KMS-11 (cell line): ENCODE data around the gene PSMD4.
A peak's percentile ranks its signal among the peaks of the same experiment; 100 is the strongest.

Source experiments
- H2AFZ ChIP-seq: fragments of 200-600 bp; sonication (generic); 2 replicates; pipeline ENCODE4 v1.6.1; 2016; ENCODE audit warnings: antibody characterized with exemption, mixed run types, low read depth
- H3K27ac ChIP-seq: fragments of 200-600 bp; sonication (generic); 2 replicates; pipeline ENCODE4 v1.6.1; 2016; ENCODE audit warnings: mild to moderate bottlenecking, mixed run types
- H3K27me3 ChIP-seq: fragments of 200-600 bp; sonication (generic); 2 replicates; pipeline ENCODE4 v1.6.1; 2017; ENCODE audit warnings: mild to moderate bottlenecking, low read depth, mixed run types, moderate library complexity; ENCODE audit not compliant: insufficient read depth
- H3K36me3 ChIP-seq: fragments of 200-600 bp; sonication (generic); 2 replicates; pipeline ENCODE4 v1.6.1; 2017; ENCODE audit warnings: mild to moderate bottlenecking, mixed run types; ENCODE audit not compliant: insufficient read depth
- H3K4me1 ChIP-seq: fragments of 200-600 bp; sonication (generic); 2 replicates; pipeline ENCODE4 v1.6.1; 2016; ENCODE audit warnings: mild to moderate bottlenecking, low read depth, mixed run types; ENCODE audit not compliant: poor library complexity, severe bottlenecking
- H3K4me2 ChIP-seq: fragments of 200-600 bp; sonication (generic); 2 replicates; pipeline ENCODE4 v1.7.0; 2016; ENCODE audit warnings: mild to moderate bottlenecking, mixed run types
- H3K4me3 ChIP-seq: fragments of 200-600 bp; sonication (generic); IDR thresholded peaks from 2 replicates; pipeline ENCODE4 v1.6.1; 2017; ENCODE audit warnings: low read depth, low read length, mixed read lengths; ENCODE audit not compliant: insufficient read depth
- H3K79me2 ChIP-seq: fragments of 200-600 bp; sonication (generic); 2 replicates; pipeline ENCODE4 v1.6.1; 2016; ENCODE audit warnings: low read depth, mixed run types; ENCODE audit not compliant: insufficient read depth
- H3K9ac ChIP-seq: fragments of 200-600 bp; sonication (generic); 2 replicates; pipeline ENCODE4 v1.6.1; 2016; ENCODE audit warnings: mild to moderate bottlenecking, mixed run types
- H4K20me1 ChIP-seq: fragments of 200-600 bp; sonication (generic); 2 replicates; pipeline ENCODE4 v1.6.1; 2016; ENCODE audit warnings: mild to moderate bottlenecking, mixed run types; ENCODE audit not compliant: insufficient read depth
- TF ChIP-seq, protein P1 (sequence below): fragments of 200-600 bp; sonication (generic); conservative IDR thresholded peaks from 2 replicates; pipeline ENCODE4 v1.6.1; 2017; ENCODE audit warnings: low read depth, mild to moderate bottlenecking, antibody characterized with exemption, low read length, moderate library complexity, mixed read lengths

Gene PSMD4

DNA sequence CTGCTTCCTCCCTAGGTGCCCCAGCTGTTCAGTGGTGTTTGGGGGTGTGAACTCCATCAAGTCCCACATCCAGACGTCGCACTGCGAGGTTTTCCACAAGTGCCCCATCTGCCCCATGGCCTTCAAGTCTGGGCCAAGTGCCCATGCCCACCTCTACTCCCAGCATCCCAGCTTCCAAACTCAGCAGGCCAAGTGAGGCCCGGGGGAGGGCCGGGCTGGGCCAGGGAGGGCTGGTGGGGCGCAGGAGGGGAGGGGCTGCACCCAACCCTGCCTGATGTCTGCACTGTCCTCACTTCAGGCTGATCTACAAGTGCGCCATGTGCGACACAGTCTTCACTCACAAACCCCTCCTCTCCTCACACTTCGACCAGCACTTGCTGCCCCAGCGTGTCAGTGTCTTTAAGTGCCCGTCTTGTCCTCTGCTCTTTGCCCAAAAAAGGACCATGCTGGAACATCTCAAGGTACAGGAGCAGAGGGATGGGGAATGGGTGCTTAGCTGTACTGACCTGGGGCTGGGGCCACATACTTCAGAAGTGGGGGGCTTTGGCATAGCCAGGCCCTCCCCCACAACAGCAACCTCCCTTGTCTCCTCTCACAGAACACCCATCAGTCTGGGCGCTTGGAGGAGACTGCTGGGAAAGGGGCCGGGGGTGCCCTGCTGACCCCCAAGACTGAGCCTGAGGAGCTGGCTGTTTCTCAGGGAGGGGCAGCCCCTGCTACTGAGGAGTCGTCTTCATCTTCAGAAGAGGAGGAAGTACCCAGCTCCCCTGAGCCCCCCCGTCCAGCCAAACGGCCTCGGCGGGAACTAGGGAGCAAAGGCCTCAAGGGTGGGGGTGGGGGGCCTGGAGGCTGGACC is 34.8 kb downstream of the PSMD4 start:
- TF ChIP-seq, protein P1, sequence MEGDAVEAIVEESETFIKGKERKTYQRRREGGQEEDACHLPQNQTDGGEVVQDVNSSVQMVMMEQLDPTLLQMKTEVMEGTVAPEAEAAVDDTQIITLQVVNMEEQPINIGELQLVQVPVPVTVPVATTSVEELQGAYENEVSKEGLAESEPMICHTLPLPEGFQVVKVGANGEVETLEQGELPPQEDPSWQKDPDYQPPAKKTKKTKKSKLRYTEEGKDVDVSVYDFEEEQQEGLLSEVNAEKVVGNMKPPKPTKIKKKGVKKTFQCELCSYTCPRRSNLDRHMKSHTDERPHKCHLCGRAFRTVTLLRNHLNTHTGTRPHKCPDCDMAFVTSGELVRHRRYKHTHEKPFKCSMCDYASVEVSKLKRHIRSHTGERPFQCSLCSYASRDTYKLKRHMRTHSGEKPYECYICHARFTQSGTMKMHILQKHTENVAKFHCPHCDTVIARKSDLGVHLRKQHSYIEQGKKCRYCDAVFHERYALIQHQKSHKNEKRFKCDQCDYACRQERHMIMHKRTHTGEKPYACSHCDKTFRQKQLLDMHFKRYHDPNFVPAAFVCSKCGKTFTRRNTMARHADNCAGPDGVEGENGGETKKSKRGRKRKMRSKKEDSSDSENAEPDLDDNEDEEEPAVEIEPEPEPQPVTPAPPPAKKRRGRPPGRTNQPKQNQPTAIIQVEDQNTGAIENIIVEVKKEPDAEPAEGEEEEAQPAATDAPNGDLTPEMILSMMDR = no peak
- H4K20me1 ChIP-seq = no peaks in the 10 kb centered on the region
- no peaks in the 10 kb centered on the region for H3K27me3 ChIP-seq
- H2AFZ ChIP-seq = no peak overlapping the region
- H3K4me2 ChIP-seq = no peak overlapping the region
- H3K4me3 ChIP-seq = no peak overlapping the region
- H3K9ac ChIP-seq = no peak overlapping the region
- peaks cover 6% of the 10 kb centered on the region; the same call in 1 of the 2 replicates for H3K36me3 ChIP-seq
- no peaks in the 10 kb centered on the region for H3K4me1 ChIP-seq
- no peak overlapping the region for H3K27ac ChIP-seq
- H3K79me2 ChIP-seq = peaks cover 3% of the 10 kb centered on the region; the same call in 1 of the 2 replicates

DNA sequence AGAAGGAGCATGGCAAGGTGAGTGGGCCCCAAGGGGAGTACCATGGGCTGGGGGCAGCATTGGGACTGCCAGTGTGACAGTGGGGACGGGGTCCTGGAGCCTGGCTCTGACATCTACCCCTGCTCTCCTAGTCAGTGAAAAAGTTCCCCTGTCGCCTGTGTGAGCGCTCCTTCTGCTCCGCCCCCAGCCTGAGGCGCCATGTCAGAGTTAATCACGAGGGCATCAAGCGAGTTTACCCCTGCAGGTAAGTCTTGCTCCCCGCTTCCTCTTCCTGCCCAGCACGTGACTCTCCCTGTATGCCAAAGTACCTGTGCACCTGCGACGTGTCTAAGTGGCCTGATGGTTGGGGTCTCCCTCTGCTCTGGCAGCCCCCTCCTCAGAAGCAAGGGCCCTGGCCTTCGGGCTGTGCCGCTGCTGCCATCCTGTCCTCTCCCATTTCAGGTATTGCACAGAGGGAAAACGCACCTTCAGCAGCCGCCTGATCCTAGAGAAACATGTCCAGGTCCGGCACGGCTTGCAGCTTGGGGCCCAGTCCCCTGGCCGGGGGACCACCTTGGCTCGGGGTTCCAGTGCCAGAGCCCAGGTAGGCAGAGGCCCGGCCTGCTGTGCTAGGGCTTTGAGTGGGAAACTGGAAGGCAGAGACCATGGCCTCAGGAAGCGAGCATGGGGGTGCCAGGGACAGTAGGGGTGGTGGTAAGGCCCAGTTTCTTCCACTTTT is 35.6 kb downstream of the PSMD4 start:
- Histone ChIP-seq H2AFZ (no peak overlapping the region), H3K4me1 (no peaks in the 10 kb centered on the region), H3K79me2 (no peaks in the 10 kb centered on the region; the same call in 1 of the 2 replicates), H3K36me3 (peaks cover 7% of the 10 kb centered on the region; the same call in 1 of the 2 replicates), H3K9ac (no peak overlapping the region), H3K4me3 (no peak overlapping the region), H3K4me2 (no peak overlapping the region), H3K27me3 (no peaks in the 10 kb centered on the region), H4K20me1 (no peaks in the 10 kb centered on the region), H3K27ac (no peak overlapping the region)
- TF ChIP-seq, protein P1 = no peak

DNA sequence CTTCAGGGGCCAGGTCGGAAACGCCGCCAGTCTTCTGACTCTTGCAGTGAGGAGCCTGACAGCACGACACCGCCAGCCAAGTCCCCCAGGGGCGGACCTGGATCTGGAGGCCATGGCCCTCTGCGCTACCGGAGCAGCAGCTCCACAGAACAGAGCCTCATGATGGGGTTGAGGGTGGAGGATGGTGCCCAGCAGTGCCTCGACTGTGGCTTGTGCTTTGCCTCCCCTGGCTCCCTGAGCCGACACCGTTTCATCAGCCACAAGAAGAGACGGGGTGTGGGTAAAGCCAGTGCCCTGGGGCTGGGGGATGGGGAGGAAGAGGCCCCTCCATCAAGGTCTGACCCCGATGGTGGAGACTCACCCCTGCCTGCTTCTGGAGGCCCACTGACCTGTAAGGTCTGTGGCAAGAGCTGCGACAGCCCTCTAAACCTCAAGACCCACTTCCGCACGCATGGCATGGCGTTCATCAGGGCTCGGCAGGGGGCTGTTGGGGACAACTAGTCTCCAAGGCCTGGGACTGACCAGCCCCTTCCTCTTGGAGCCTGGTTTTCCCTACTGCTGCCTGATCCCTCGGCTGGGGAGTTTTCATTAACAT is 36.3 kb downstream of the PSMD4 start:
- Histone ChIP-seq H3K36me3 (peaks cover 7% of the 10 kb centered on the region; the same call in 1 of the 2 replicates), H3K9ac (no peak overlapping the region), H3K27me3 (no peaks in the 10 kb centered on the region), H3K27ac (no peak overlapping the region), H4K20me1 (no peaks in the 10 kb centered on the region), H2AFZ (no peak overlapping the region), H3K4me1 (no peaks in the 10 kb centered on the region), H3K4me2 (no peak overlapping the region), H3K4me3 (no peak overlapping the region), H3K79me2 (no peaks in the 10 kb centered on the region; the same call in 1 of the 2 replicates)
- TF ChIP-seq, protein P1 = no peak

DNA sequence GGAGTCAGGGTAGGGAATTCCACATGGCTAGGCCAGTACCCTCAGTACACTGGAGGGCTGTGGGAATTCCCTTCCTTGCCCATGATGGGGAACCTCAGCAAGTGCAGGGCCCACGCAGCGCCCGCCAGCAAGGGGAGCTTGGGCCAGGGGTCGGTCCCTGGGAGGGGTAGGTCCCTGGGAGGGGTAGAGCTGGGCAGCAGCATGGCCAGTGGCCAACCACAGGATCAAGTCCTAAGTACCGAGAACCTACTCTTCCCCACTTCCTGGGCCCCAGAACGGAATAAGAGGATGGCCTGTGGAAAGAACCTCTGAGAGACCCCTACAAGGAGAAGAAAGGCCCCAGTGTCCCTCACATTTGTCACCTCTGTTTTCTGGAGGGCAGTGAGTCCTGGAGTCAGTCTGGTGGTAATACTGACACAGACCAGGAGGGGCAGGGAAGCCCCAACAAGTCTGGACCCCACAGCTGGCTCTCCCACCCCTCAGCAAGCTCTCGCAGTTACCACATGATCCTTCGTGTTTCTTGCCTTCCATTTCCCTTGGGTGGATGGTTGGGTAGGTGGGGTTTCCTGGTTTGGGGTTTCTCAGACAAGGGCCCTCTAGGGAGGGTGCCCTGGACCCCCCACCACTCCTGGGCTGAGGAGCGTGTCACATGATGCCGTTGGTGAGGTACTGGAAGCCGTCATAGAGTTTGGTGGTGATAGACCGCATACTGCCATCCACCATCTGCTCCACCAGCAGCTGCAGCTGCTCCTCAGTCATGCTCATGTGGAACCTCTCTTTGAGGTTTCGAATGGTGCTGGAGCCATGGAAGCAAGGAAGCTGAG is 37.9 kb downstream of the PSMD4 start:
- H3K36me3 ChIP-seq = peaks cover 7% of the 10 kb centered on the region; the same call in 1 of the 2 replicates
- H3K4me3 ChIP-seq = peak overlapping the region; percentile 30
- no peak overlapping the region for H2AFZ ChIP-seq
- H3K9ac ChIP-seq = no peak overlapping the region
- no peak overlapping the region for H3K27ac ChIP-seq
- H4K20me1 ChIP-seq = no peaks in the 10 kb centered on the region
- H3K27me3 ChIP-seq = no peaks in the 10 kb centered on the region
- no peaks in the 10 kb centered on the region; the same call in 1 of the 2 replicates for H3K79me2 ChIP-seq
- H3K4me1 ChIP-seq = no peaks in the 10 kb centered on the region
- no peak overlapping the region for H3K4me2 ChIP-seq
- TF ChIP-seq, protein P1 = peak; percentile 49
